Choroid plexus epithelial cell (primary cell): ENCODE measurements around the gene SPOCK1.

Experiments
- DNase-seq: peaks from one replicate; pipeline ENCODE4 v3.0.0-alpha.2; 2010; ENCODE audit warnings: low read depth
- H3K4me3 ChIP-seq: 2 replicates; pipeline ENCODE4 v1.5.1; 2011; ENCODE audit warnings: low read depth, mild to moderate bottlenecking, control low read depth, low read length, moderate library complexity
- CTCF ChIP-seq: conservative IDR thresholded peaks from 2 replicates; pipeline ENCODE4 v1.5.1; 2011; ENCODE audit warnings: low read depth, mild to moderate bottlenecking, control low read depth, inconsistent platforms, low read length, moderate library complexity

The SPOCK1 gene

GRCh38 chr5:137333475-137333874 is 165.7 kb downstream of the SPOCK1 start:
- no peak for TF ChIP-seq CTCF
- no peak overlapping the region for H3K4me3 ChIP-seq
- DNase-seq = no peak

DNA sequence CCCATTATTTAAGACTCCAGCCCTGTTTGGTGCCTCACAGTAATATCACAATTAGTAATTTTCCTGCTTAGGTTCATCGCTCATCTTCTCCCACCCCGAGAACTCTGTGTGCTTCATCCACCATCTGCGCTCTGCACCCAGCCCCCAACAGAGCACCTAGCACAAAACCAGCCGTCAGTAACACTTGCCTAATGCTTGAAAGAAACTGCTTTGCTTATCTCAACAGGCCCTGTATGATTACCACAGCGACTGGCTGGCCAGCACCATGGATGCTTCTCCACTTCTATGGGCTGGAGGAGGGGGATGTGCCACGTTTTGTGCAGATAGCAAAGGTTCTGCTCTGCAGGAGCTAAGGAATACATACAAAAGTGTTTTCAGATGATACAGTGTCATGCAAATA is 166.8 kb downstream of the SPOCK1 start:
- no peak for TF ChIP-seq CTCF
- H3K4me3 ChIP-seq = no peak overlapping the region
- DNase-seq = no peak

- no peak overlapping the region for H3K4me3 ChIP-seq
- no peak for TF ChIP-seq CTCF
- no peak for DNase-seq
Observed at GRCh38 chr5:137329586-137330296, 169.4 kb downstream of the SPOCK1 start.

- TF ChIP-seq CTCF = no peak
- no peak for DNase-seq
- no peak overlapping the region for H3K4me3 ChIP-seq
Observed at GRCh38 chr5:137328991-137329390, 170.1 kb downstream of the SPOCK1 start.

- no peak overlapping the region for H3K4me3 ChIP-seq
- DNase-seq = no peak
- no peak for TF ChIP-seq CTCF
Observed at GRCh38 chr5:137328463-137328862, 170.7 kb downstream of the SPOCK1 start.

DNA sequence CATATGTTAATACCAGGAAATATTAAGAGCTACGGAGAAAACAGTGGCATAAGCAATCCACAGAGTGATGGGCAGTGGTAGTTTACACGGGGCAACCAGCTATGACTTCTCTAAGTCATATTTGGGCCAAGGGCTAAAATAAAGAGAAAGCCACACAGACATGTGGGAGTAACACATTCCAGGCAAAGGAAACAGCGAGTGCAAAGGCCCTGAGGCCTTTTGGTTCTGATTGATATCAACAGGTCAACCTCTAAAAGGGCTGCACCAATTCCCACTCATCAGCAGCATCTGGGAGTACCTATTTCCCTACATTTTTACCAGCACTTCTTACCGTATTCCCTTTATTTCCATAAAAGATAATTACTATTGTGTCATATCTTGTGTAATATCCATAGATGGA is 173.4 kb downstream of the SPOCK1 start:
- TF ChIP-seq CTCF = no peak

More for the DNA sequence above, 173.4 kb downstream of the SPOCK1 start:
- H3K4me3 ChIP-seq = no peak overlapping the region
- no peak for DNase-seq
